IPS-NIHi7 (cell line): ENCODE data around the gene ATP11A.

Experiments used
- DNase-seq: peaks from one replicate; pipeline ENCODE4 v3.0.0; 2012; ENCODE audit warnings: mixed read lengths; ENCODE audit errors: extremely low spot score

The ATP11A gene

DNA sequence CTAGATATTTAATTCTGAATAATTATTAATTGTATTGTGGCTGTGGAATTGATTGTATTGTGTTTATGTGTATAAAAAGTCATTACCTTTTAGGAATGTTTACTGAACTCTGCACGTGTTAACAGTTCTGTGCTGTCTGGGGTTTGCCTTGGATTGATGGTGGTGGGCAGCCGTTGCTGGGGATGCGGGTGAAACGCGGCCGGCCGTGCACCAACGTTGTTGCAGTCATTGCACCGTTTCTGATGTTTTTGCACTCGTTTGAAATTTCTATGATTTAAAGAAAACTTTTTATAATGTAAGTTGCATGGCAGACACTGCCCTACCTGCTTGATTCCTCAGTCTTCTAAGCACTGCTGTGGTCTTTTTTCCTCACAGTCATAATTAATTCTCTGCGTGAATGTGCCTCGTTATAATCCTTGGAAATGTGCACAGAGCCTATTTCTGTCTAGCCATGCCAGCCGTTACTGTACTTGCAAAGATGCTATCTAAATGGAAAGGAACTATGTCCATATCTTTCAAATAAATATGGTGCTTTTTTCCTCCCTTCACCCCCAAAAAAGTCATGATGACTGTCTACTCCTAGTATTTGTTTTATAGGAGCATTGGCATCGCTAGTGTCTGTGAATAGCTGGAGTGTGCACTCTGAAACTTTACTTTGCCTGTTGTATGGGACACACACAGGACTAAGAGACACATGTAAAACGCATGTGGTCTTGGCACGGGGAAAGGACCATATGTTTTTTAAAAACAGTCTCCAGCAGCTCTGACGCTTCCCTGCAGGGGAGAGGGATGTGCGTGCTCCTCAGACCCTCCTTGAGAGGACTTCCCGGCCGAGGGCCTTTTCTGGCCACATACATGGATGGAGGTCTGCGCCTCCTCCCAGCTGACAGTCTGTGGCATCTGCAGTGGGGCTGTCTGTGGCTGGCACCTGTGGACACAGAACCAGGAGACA, 238.5 kb downstream of the ATP11A start:
- no peak for DNase-seq

DNA sequence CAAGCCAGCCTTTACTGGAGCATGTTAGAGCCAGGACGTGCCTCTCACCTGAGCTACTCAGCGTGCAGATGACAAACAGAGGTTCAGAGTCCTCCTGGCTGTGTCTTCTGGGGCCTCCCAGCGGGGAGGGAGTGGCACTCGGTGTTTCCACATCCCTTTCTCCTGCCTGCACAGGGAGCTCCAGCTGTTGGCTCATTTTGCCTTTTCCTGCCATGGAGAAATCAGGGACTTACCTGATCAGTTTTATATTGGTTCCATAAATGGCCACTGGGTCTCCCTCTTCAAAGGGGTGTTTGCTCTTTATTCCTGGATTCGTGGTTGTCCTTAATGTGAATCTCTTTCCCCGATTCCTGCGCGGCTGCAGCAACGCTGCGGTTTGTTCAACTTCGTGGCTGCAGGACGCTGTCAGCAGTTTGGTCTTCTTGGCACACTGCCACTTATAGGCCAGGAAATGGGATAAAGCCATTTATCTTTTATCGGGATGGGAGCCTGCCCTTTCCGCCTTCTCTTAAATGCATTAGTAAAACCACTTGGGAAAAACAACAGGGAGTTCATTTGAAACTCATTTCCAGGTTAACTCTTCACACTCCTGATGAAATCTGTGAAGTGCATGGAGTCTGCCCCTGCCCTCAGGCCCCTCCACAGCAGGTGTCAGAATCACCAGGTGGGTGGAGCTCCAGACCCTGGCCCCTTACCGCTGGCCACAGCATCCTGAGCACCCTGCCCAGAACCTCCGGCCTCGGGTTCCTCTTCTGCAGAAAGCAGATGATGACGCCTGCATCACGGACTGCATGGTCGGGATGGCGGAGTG, 239.3 kb downstream of the ATP11A start:
- DNase-seq: no peak

DNA sequence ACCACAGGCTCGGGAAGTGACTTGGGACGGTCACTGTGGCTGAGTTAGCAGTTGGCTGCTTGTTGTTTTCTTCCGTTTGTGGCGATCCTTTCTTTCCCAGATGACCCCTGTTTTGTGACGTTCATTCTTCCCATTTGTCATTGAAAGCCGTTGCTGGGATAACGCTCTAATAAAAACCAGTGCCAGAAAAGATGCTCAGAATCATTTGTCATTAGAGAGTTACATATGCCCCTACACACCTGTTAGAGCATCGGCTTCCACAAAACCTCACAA, 239.9 kb downstream of the ATP11A start:
- DNase-seq: no peak

DNA sequence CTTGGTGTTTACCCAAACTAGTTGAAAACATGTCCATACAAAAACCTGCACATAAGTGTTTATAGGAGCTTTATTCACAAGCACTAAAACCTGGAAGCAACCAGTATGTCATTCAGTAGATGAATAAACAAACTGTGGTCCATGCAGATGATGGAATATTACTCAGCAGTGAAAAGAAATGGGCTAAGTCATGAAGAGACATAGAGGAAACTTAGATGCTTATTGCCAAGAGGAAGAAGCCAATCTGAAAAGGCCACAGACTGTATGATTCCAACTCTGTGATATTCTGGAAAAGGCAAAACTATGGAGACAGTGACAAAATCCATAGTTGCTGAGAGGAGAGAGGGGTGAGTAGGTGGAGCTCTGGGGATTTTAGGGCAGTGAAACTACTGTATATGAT, 240.4 kb downstream of the ATP11A start:
- DNase-seq: no peak

GRCh38 chr13:112931028-112931934, 241.4 kb downstream of the ATP11A start:
- DNase-seq: peak; percentile 81

GRCh38 chr13:112932971-112933370, 243.1 kb downstream of the ATP11A start:
- DNase-seq: no peak

DNA sequence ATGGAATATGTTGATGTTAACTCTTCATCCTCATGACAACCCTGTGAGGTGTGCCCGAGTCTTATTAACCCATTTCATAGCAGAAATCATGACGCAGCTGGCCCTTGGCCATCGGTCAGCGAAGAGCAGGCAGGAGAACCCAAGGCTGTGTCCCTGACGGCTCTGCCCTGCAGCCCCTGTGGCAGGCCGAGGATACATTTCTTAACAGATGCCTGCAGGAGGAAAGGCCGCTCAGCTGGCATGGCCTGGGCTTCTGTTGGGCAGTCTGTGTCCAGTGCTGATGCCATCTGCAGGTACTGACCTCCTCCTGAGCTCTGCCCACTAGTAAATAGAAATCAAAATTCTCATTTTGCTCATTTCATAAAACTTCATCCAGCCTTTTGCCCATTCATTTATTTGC, 243.8 kb downstream of the ATP11A start:
- no peak for DNase-seq

DNA sequence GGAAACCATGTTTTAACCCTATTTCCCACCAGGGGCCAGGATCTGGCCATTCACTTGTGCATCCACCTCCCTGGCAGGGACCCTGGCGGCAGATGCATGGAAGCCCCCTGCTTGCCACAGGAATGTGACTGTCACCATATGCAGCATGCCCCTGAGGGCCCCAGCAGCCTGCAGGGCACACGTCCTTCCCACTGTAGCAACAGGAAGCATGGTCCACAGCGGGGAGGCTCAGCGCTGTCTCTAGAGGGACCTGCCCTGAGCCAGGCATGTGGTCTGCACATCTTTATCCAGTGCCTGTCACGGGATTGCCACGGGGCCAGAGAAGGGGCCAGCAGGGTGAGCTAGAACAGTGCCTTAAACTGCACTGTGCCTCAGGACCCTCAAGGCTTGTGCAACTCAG, 244.2 kb downstream of the ATP11A start:
- no peak for DNase-seq
